ENCODE results near the gene SOX21.

DNA sequence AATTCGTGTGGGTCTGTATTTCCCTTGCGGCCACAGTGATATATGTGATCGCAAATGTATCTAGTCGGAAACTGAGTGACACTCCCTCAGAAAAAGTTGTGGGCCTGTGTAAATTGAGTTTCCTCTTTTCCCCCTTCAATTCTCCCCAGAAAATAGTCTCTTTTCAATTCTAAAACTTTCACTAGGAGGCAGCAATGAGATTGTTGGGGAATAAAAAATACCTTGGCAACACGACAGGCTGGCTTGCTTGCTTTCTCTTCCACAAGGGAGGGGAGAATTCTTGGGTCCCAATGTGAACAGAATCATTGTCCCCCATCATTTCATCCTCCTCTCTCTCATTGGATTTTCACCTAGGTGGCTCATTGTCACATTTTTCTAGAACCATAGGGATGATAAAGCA, 3.7 kb upstream of the SOX21 start:
- TF ChIP-seq, protein P1, sequence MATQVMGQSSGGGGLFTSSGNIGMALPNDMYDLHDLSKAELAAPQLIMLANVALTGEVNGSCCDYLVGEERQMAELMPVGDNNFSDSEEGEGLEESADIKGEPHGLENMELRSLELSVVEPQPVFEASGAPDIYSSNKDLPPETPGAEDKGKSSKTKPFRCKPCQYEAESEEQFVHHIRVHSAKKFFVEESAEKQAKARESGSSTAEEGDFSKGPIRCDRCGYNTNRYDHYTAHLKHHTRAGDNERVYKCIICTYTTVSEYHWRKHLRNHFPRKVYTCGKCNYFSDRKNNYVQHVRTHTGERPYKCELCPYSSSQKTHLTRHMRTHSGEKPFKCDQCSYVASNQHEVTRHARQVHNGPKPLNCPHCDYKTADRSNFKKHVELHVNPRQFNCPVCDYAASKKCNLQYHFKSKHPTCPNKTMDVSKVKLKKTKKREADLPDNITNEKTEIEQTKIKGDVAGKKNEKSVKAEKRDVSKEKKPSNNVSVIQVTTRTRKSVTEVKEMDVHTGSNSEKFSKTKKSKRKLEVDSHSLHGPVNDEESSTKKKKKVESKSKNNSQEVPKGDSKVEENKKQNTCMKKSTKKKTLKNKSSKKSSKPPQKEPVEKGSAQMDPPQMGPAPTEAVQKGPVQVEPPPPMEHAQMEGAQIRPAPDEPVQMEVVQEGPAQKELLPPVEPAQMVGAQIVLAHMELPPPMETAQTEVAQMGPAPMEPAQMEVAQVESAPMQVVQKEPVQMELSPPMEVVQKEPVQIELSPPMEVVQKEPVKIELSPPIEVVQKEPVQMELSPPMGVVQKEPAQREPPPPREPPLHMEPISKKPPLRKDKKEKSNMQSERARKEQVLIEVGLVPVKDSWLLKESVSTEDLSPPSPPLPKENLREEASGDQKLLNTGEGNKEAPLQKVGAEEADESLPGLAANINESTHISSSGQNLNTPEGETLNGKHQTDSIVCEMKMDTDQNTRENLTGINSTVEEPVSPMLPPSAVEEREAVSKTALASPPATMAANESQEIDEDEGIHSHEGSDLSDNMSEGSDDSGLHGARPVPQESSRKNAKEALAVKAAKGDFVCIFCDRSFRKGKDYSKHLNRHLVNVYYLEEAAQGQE (IDR thresholded peaks at IDR 0.05; ENCODE audit: insufficient read depth in 1 of 2, low read depth in 2 of 2, low read length in 2 of 2): no peak
- TF ChIP-seq FOXP2 (optimal IDR thresholded peaks at IDR 0.05; ENCODE audit: borderline replicate concordance, extremely low read depth, extremely low read length, insufficient read depth) (no peak), TAF1 (IDR thresholded peaks at IDR 0.05; ENCODE audit: borderline replicate concordance, insufficient read depth, low read length) (no peak)
